Smooth muscle cell (in vitro differentiated cells): ENCODE data around the gene PKD2L1. TPM values are rescaled to one million over a fixed set of nuclear protein-coding genes. Genes with fewer than 3 reads are reported as not detected.

Source experiments
- DNase-seq: peaks from one replicate; lab custom pipeline; 2025; ENCODE audit not compliant: unreplicated experiment; lab: John Stamatoyannopoulos, UW
- H2AFZ ChIP-seq: fragments of 200-600 bp; sonication (generic); 2 replicates; pipeline ENCODE4 v1.6.0; 2016; ENCODE audit warnings: antibody characterized with exemption, low read depth, mild to moderate bottlenecking
- H3F3A ChIP-seq: fragments of 200-600 bp; sonication (generic); 2 replicates; pipeline ENCODE4 v1.6.0; 2017; ENCODE audit warnings: antibody characterized with exemption, low read depth
- H3K27ac ChIP-seq: fragments of 200-600 bp; sonication (generic); 2 replicates; pipeline ENCODE4 v1.5.1; 2016; ENCODE audit warnings: low read depth, mild to moderate bottlenecking
- H3K27me3 ChIP-seq: fragments of 200-600 bp; sonication (generic); 2 replicates; pipeline ENCODE4 v1.6.1; 2016; ENCODE audit warnings: low read depth, mild to moderate bottlenecking
- H3K36me3 ChIP-seq: fragments of 200-600 bp; sonication (generic); 2 replicates; pipeline ENCODE4 v1.5.1; 2016; ENCODE audit warnings: low read depth
- H3K4me1 ChIP-seq: fragments of 200-600 bp; sonication (generic); 2 replicates; pipeline ENCODE4 v1.5.1; 2016; ENCODE audit warnings: low read depth
- H3K4me2 ChIP-seq: fragments of 200-600 bp; sonication (generic); 2 replicates; pipeline ENCODE4 v1.6.0; 2016; ENCODE audit warnings: mild to moderate bottlenecking
- H3K4me3 ChIP-seq: fragments of 200-600 bp; sonication (generic); 2 replicates; pipeline ENCODE4 v1.5.1; 2016; ENCODE audit warnings: mild to moderate bottlenecking
- H3K79me2 ChIP-seq: fragments of 200-600 bp; sonication (generic); 2 replicates; pipeline ENCODE4 v1.6.0; 2016; ENCODE audit warnings: low read depth, mild to moderate bottlenecking
- H3K9ac ChIP-seq: fragments of 200-600 bp; sonication (generic); 2 replicates; pipeline ENCODE4 v1.6.0; 2016; ENCODE audit warnings: low read depth
- H3K9me3 ChIP-seq: fragments of 200-600 bp; sonication (generic); replicated peaks from 2 replicates; pipeline ENCODE4 v1.5.1; 2016; ENCODE audit warnings: low read depth
- H4K20me1 ChIP-seq: fragments of 200-600 bp; sonication (generic); 2 replicates; pipeline ENCODE4 v1.6.0; 2016; ENCODE audit warnings: low read depth
- CTCF ChIP-seq: fragments of 200-600 bp; sonication (generic); IDR thresholded peaks from 2 replicates; pipeline ENCODE4 v1.5.1; 2017; ENCODE audit warnings: borderline replicate concordance, mild to moderate bottlenecking, antibody characterized with exemption; ENCODE audit not compliant: insufficient read depth, poor library complexity, severe bottlenecking
- WGBS: methylation state at CpG from one replicate; pipeline ENCODE4 v1.1.7; 2016; ENCODE audit warnings: low lambda C conversion rate; 5-methylcytosine and 5-hydroxymethylcytosine counted together
- polyA plus RNA-seq: library from polyadenylated mRNA; unstranded; fragments of >200 nt; fragmentation: Nextera tagmentation; extraction: Ambion mirVana; gene quantifications from 2 replicates; pipeline ENCODE4 v1.2.1, GENCODE V29; 2016
- total RNA-seq: library from RNA; depleted of rRNA; stranded (reverse); fragments of >200 nt; gene quantifications from 2 replicates; pipeline ENCODE4 v1.2.3, GENCODE V29; 2014

The PKD2L1 gene
- total and polyA plus RNA-seq, 2 experiments from 2014 or later: not detected

GRCh38 chr10:100374200-100374655 is 44.2 kb upstream of the PKD2L1 start:
- Histone ChIP-seq H3F3A (peaks cover 42% of the 10 kb centered on the region), H4K20me1 (no peaks in the 10 kb centered on the region), H3K9me3 (no peaks in the 10 kb centered on the region), H3K27ac (peak overlapping the region; percentile 100), H2AFZ (no peak overlapping the region), H3K4me1 (peaks cover 40% of the 10 kb centered on the region), H3K79me2 (peaks cover 12% of the 10 kb centered on the region), H3K27me3 (no peaks in the 10 kb centered on the region), H3K9ac (peak overlapping the region; percentile 98), H3K36me3 (no peaks in the 10 kb centered on the region), H3K4me2 (peak overlapping the region; percentile 89), H3K4me3 (peak overlapping the region; percentile 55)
- 3% methylated on average over 3 of the region's 3 CpGs for WGBS
- no peak for DNase-seq
- TF ChIP-seq CTCF: no peak

GRCh38 chr10:100373298-100374199 is 43.5 kb upstream of the PKD2L1 start:
- peaks cover 42% of the 10 kb centered on the region for H3F3A ChIP-seq
- no peaks in the 10 kb centered on the region for H3K9me3 ChIP-seq
- peak; percentile 86 for DNase-seq
- peak overlapping the region; percentile 98 for H3K9ac ChIP-seq
- H3K4me1 ChIP-seq: peaks cover 40% of the 10 kb centered on the region
- H3K36me3 ChIP-seq: no peaks in the 10 kb centered on the region
- under 1% methylated on average over 45 of the region's 45 CpGs for WGBS
- H3K27ac ChIP-seq: peak overlapping the region; percentile 100
- TF ChIP-seq CTCF: no peak
- peaks cover 12% of the 10 kb centered on the region for H3K79me2 ChIP-seq
- H2AFZ ChIP-seq: no peak overlapping the region
- H4K20me1 ChIP-seq: no peaks in the 10 kb centered on the region
- H3K4me3 ChIP-seq: peak overlapping the region; percentile 55
- no peaks in the 10 kb centered on the region for H3K27me3 ChIP-seq
- peak overlapping the region; percentile 89 for H3K4me2 ChIP-seq

- Histone ChIP-seq H3K9ac (peak overlapping the region; percentile 79), H4K20me1 (no peaks in the 10 kb centered on the region), H2AFZ (no peak overlapping the region), H3F3A (peaks cover 42% of the 10 kb centered on the region), H3K9me3 (no peaks in the 10 kb centered on the region), H3K4me1 (peaks cover 40% of the 10 kb centered on the region), H3K27ac (peak overlapping the region; percentile 100), H3K4me2 (peak overlapping the region; percentile 81), H3K79me2 (peaks cover 12% of the 10 kb centered on the region), H3K4me3 (peak overlapping the region; percentile 38), H3K27me3 (no peaks in the 10 kb centered on the region), H3K36me3 (no peaks in the 10 kb centered on the region)
- DNase-seq: no peak
- WGBS: 10% methylated on average over 16 of the region's 16 CpGs
- no peak for TF ChIP-seq CTCF
Observed at GRCh38 chr10:100372415-100373297, 42.6 kb upstream of the PKD2L1 start.
